HG03139 (cell line): ENCODE results near the gene HIVEP3.

Experiments used
- ATAC-seq: cut with Tn5 transposase; IDR thresholded peaks from one replicate; pipeline ENCODE4 v1.9.1; 2021; ENCODE audit not compliant: unreplicated experiment

Gene HIVEP3

DNA sequence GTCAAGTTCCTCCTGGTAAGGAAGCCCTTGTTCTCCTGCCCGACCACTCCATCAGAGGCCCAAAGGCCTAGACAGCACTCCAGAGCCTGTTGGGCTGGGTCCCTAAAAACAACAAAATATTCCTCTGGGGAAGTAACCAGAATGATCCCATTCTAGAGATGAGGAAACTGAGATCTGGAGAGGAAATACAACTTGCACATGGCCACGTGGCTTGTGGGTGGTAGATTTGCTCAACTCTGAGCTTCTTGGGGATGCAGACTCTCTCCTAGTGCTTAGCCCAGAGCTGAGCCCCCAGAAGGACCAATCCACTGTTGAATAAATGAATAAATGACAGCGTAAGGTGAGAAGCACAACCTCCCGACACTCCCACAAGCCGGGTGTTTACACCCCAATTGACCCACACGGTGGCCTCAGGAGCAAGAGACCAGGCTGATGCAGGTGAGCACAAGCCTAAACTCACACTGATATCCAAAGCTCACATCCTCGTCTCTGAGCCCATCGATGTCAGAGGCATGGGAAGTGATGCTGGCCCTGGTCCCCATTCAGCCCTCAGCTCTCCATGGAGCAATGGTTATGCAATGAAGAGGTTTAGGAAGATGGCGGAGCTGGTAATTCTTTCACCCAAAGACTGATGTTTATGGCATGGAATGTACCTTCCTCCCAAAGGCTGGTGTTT is 261.8 kb downstream of the HIVEP3 start:
- ATAC-seq, result no peak

DNA sequence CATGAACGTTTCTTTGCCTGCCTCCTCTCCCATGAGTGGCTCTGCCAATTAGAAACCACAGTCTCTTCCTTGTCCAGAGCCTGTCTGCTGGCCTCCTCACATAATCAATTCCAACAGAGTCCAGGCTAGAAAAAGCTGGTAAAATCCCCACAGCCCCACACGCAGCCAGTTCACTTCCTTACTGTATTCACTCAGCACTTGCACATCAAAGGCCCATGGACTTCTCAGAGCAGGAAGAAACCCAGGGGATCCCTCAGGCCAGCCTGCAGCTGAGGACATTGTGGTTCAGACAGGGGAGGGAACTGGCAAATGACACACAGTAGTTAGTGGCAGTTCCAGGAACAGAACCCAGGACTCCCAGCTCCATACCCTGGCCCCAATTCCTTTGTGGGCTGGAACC is 262.7 kb downstream of the HIVEP3 start:
- ATAC-seq, result no peak

DNA sequence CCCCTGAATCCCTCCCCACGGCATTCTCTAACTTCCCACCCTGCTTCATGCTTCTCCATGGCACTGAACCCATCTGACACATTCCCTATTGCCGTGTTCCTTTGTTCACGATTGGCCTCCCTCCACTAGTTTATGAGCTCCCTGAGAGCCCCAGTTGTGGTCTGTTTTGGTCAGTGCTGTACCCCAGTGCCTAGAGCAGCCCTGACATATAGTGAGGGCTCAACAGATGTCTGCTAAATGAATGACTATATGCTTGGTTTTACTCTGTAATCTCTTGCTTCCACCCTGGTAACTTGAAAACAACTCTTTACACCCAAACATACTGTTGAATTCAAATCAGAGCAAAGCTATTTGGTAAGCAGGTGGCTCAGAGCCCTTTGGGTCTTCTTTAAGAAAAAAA is 263.1 kb downstream of the HIVEP3 start:
- ATAC-seq, result no peak

DNA sequence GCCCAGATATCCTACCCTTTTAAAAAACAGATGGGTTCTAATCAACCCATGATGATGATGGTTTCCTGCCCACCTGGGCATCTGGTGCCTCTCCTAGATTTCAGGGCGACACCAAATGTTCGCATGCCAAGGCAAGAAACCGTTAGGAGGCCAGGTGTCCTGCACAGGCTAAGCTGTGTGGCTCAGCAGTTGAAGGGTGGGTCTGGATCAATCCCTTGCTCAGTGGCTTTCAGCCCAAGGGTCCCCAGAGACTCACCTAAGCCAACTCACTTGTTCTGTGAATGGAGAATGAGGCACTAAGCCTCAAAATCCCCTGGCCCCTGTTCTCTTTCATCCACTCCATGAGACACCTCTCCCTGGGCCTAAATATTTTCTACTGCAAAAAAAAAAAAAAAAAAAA is 265.1 kb downstream of the HIVEP3 start:
- ATAC-seq, result no peak

DNA sequence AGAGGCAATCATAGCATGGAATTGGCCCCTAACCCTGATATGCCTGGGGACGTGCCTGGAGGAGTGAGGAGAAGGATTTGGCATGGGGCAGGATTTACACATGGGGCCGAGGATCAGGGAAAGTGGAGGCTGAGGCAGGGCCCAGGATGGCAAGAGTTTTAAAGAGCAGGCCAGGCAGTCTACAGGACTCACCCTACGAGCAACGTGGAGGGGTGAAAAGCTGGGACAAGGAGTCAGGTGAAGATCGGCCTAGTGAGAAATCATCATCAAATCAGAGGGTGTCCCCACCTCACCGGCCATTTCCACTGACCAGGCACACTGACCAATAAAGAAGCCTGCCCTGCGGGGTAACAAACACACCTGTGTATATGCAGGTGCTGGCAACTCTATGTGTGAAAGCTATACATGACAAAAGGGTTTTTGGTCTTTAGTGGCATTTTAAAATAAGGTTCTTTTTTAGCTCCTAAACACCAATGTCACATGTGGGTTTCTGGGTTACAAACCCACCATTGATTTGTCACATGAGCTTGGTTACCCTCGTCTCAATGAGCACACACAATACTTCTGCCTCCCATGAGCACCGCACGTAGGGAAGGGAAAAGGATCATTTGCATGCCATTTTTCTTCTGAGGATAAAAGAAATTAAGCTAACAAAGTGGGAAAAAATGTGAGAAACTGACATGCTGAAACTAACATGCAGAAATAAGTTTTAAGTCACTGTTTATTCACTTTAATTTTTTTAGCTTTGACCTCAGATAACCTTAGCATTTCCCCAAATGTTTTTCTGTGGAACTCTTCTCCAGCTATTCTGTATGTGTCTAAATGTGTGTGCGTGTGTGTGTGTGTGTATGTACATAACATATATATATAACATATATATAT is 266.1 kb downstream of the HIVEP3 start:
- no peak for ATAC-seq

DNA sequence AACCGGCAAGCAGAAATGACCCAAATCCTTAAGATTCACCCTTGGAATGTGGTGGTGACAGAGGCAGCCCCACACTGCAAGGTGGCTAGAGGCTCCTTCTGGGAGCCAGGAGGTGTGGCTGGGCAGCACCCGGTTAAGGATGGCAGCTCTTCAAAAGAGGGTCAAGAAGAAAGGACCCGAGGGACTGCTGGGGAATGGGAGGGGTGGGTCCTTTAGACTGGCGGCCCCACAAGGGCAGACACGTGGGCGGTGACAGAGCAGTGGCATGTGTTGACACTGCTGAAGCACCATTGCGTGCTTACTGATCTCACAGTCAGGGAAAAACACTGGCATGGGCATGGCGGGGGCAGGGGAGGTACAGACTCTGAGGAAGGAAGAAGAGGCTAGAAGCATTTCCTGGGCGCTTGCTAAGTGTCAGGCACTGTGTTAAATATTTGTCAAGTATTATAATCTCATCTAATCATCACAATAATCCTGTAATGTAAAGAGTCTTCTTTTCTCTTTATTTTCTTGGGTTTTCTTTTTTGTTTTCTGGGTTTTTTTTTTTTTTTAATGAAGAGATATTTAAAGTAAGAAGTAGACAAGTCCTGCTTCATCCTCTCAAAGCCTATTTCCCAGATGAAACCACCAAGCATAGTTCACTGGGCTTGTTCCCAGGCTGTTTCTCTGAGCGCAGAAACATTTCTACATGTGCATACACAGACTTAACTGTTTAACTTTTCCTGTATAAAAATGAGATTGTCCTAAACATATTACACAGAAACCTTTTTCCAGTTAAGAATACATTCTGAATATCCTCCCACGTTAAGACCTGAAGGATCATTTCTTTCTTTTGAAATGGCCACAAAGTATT is 268.5 kb downstream of the HIVEP3 start:
- no peak for ATAC-seq

DNA sequence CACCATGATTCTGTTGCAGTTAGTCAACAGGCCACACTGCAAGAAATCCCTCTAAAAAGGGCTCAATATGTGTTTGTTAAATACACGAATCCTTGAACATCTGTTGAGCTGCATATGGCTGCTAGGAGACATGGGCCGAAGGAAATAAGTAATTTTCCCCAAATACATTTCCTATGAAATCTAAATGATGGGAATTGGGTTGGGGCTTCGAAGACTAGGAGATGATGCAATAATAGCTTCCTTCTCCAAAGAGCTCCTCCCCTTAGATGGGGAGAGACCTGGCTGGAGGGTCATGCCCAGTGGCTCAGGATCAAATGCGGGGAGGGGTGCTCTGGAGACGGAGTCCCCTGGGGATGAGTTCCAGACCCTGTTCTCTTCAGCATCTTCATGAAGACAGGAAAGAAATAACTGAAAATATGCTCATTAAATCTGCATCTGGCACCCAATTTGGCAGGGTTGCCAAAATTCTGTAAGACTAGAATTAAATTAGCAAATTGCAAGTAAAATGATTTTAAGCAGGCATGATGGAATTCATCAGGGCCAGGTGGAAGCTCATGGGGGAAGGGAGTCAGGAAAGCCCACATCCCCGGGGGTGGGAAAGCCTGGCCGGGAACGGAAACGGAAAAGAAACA is 269.2 kb downstream of the HIVEP3 start:
- no peak for ATAC-seq

DNA sequence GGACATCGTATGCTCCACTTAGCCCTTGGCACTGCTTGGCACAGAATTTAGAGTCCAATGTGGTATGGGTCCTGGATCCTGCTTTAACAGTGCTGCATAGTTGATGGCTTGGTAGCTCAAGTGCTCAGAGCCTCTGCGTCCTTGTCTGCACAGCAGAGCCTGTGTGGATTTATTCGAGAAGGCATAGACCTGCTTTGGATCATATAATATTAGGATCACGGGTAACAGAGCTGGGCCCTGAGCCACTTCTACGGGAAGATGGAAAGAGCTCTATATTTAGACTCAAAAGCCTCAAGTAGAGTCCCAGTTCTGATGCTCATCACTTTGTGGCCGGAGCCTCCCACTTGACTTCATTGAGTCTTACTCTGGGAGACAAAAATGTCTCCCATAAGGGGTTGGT is 269.9 kb downstream of the HIVEP3 start:
- no peak for ATAC-seq

DNA sequence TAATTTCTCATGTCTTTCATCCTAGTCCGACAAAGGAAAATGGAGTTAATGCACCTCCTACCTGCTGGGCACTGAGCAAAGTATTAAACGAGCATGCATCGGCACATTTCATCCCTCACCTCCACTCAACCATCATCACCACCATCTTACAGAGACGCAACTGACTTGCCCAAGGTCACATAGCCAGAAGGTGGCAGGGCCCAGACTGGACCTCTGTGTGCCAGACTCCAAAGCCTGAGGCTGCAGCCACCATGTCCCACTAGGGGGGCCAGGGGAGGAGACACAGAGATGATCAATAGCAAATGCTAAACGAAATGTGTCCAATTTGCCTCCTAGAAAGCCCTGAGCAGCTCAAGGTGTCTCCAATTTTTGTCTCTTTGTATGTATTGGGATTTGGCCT is 270.5 kb downstream of the HIVEP3 start:
- ATAC-seq, result no peak

DNA sequence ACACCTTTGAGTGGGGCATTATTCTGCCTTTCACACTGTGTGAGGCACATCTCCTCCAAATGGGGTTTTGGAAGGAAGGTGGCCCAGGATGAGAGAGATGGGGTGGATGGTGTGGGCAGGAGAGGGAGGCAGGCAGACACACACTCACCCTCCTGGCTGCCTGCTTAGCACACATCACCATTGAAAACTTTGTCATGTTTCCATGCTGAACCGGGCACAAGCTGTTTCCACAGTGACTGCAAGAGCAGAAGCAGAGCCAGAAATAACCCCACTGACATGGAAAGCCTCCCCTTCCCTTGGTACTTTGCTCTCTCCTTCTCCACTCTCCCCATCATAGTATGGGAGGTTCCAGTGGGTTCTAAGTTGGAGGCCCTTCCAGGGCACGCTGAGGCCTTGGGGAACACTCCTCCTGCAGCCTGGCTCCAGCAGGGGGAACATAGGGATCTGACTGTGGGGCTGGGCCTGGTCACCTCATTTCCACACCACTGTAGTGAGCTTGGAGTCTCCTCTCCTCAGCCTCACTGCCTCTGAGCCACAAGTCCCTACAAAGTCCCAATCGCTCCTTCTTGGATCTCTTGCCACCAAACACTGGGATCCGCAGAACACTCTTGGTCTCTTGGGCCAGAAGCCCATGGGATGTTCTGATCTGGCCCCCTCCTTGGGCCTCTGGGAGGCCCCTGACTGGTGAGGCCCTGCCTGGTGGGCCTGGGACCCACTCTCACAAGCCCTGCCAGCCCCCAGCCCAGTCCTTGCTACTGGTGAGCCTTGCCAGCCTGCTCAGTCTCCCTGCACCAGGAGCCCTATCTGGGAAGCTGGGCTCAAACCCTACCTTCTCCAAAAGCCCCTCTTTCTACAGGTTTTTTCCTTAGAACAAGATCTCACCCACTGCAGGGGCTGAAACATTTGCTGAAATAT is 271.2 kb downstream of the HIVEP3 start:
- no peak for ATAC-seq

DNA sequence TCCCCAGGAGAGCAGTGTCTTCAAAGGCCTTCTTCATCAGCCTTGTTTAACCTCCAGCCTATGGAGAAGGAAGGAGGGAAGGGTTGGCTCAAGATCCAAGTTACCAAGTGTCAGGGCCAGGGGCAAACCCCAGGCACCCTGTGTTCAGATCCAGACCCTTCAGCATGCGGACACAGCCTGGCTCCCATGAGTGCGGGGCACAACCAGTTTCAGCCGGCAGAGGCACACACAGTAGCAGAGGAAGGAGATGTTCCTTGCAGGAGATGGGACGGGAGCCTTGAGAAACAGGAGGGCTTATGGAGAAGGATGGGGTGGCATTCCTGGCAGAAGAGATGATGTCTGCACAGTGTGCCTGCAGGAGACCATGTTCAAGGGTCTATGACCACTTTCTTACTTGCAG is 272.5 kb downstream of the HIVEP3 start:
- ATAC-seq, result no peak

DNA sequence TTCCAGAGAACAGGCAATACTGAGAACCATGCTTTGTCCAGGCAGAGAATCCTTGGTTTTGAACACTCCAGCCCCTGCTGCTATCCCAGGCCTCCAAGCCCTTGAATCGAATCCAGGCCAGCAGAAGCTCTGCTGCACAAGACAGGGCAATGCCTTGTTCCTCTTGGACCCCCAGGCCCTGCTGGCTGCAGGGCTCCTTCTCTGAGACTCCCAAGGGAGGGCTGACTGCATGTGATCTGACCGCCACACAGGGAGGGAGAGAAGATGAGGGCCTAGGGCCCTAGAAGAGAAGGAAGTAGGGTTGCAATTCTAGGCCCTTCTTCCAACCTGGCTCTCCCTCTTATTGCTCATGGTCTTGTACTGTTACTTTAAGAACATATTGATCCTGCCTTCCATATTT is 273.7 kb downstream of the HIVEP3 start:
- no peak for ATAC-seq

DNA sequence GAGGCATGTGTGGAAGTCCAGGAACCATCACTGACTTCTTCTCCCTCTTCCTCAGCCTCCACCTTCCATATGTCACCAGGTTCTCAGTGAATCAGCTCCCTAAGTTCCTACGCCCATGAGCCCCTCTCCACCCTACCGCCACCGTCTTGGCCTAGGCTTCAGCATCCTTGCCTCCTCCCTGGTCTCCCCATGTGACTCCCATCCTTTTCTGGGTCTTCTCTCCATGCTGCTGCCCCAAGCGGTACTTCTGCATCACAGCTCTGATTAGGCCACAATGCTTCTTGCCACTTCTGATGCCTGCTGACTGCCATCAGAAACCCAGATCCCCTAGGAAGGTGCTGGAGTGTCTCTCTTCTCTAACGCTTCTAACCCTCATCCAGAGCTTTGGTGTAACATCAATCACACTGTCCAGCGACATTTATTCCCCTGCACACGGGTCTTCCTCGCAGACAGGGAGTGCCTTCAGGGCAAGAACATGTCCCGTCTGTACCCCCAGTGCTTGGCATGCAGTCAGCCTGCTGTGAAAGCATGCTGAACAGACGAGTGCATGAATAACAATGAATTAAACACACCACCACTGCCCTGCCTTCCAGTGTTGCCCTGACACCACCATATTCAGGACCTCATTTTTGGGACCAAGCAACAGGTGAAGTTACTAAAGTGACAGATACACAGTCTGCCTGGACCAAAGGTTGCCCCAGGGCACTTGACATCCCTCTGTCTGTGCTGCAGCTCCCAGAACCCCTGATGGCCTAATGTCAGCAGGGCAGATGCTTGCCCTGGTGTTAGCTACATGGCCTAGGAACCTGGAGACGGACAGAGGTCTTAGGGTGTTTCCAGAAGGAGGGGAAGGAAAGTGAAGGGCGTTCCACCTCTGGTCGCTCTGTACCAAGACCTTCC is 275.6 kb downstream of the HIVEP3 start:
- ATAC-seq, result no peak

DNA sequence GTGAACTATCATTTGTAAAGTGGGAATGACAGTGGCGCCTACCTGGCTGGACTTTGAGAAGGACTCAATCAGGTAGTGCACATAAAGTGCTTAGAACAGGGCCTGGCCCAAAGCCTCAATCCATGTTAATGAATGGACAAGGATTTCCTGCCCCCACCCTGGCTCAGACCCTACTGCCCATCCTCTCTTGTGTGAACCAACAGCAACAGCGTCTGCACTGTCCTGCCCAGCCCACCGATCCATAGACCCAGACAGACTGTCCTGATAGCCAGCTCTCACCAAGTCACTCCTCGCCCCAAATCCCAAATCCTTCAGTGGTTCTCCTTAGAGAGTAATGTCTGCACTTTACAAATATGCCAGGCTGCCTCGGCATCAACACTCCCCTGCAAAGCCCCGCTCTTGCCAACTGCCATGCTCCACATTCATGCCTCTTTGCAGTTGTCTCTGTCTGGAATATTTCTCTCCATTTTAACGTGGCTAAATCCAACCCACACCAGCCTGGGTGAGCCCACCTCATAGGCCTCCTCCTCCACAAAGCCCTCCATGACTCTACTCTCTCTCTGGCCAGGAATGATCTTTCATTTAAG is 276.7 kb downstream of the HIVEP3 start:
- no peak for ATAC-seq

DNA sequence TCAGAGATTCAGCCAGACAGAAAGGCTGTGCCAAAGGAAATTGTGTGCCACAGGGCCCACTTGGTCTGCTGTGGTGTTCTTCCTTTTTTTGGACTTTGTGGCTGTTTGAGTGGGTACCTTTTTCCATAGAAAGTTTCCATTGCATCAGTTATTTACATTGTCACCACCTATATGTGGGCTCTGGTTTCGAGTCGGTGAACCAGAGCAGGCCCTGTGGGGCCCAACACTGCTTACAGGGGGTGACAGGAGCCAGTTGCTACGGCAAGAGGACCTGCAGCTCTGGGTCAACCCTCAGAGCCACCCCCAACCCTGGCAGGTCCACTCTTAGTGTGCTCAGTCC is 277.3 kb downstream of the HIVEP3 start:
- no peak for ATAC-seq

DNA sequence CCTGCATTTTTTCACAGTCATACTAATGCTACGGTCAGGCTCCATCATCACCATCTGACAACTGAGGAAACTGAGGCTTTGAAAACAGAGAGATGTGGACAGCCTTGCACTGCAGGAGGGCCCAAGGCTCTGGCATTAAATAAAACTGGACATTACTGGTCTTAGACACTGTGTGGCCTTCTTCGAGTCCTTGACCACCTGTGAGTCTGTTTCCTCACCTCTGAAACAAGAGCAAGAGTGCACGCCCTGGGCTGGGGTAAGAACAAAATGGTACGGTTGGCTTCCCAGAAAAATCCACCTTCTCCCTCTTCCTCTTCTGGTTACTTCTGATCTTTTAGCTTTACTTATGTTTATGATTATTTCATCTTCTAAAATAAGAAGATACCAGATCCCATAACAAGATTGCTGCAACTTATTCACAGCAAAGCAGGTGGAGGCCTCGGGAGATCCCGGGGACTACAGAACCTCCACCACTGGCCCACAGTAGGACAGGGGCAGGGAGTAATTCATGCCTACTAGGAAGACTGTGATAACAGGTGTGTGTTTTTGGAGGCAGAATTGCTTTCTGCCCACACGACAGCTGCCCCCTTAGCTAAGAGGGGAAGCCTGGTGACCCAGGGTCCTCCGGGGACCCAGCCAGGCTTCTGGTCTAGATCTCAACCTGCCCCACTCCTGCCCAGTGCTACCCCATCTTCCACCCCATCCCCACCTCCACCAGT is 277.8 kb downstream of the HIVEP3 start:
- no peak for ATAC-seq

DNA sequence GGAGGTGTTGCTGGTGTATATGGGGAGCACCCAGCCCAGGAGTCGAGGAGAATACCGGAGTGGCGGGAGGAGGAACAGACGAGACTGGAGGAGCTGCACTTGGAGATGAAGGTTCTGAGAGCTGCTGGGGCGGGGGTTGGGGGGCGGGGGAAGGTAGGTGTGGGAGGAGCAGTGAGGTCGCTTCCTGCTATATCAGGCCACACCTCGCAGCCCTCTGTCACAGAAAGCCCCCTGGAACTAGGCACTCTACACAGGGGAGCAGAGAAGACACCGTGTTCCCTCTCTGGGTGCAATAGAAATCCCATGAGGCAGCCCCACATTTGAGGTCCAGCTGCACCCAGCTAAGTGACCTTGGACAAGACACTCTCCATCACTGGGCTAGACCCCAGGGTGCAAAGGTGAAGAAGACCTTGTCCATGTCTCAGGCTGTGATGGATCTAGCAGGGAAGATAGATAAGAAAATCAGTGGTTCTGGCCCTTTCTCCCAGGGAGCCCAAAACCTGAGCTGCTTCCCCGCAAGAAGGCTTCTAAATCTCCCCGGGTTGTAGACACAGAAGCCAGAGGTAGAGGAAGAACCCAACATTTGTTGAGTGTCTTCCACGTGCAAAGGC is 278.5 kb downstream of the HIVEP3 start:
- ATAC-seq, result no peak
